ENCODE data around the gene OPA3. TPM values are rescaled to one million over a fixed set of nuclear protein-coding genes. Genes with fewer than 3 reads are reported as not detected.
A peak's percentile ranks its signal among the peaks of the same experiment; 100 is the strongest.

The OPA3 gene
- total and polyA plus RNA-seq, 5 experiments from 2014 or later = 7.5 to 25.3 (median 10.6) TPM

DNA sequence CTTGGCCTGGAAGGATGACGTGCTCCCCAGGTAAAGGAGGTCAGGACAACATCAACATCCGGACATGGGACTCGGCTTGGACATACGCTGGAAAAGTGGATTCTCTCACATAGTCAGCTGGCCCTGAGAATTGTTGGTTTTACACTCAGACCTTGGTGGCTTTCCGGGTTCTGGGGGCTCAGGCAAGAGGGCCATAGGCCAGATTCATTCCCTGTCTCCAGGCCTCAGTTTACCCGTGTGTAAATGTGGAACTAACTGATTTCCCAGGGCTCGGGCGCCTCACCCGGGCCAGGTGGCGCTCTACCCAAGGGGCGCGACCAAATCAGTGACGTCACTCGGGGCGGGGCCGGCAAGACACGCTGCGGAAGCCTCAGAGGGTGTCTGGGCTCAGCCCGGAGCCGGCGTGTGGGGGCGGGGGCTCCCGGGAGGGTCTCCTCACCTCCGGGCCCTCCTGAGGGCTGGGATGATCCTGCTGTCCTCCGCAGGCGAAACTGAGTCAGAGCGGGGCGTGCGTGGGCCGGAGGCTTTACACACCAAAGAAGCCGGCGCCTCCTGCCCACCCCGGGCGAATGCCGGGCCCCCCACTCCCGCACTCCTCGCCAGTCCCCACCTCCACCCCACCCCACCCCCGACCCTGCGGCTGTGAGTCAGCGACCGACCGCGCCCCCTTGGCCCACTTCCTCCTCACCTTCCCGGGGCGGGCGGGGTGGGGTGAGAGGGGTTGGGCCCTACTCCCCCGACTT lies 78.2 kb downstream of the OPA3 start:
- peak; percentile 92 to 100 (median 97) for DNase-seq
- H3K9me3 Mint-ChIP-seq = no peaks in the 10 kb centered on the region
- no peaks in the 10 kb centered on the region for H3K27me3 Mint-ChIP-seq
- H3K36me3 Mint-ChIP-seq = peaks cover 0 to 15% (median 0%) of the 10 kb centered on the region in 3 donors
- POLR2A ChIA-PET = interaction anchor here (1.3 to 2.4 kb wide), 3 partner anchors 7 to 136 kb away, joined by 5 to 13 read pairs (median 5); partner anchors contain the start of gene PPM1N
- H3K4me3 Mint-ChIP-seq = peak overlapping the region; percentile 90 to 97 (median 93)
- peak; percentile 74 to 83 for ATAC-seq
- peak overlapping the region; percentile 91 to 99 (median 96) for H3K27ac Mint-ChIP-seq
- H3K4me1 Mint-ChIP-seq = peaks cover 12 to 59% (median 36%) of the 10 kb centered on the region in 4 donors

DNA sequence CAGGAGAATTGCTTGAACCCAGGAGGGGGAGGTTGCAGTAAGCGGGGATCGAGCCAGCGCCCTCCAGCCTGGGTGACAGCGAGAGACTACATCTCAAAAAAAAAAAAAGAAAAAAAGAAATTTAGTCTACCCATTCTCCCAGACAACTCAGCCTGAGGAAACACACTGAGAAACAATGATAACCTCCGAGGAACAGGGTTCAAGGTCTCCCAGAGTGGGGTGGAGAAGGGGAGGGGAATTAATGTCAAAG lies 78.7 kb downstream of the OPA3 start:
- H3K27ac Mint-ChIP-seq = peak overlapping the region; percentile 78 to 96 (median 93)
- no peaks in the 10 kb centered on the region for H3K9me3 Mint-ChIP-seq
- POLR2A ChIA-PET = interaction anchor here (0.6 to 1.4 kb wide), 4 partner anchors 8 to 136 kb away, joined by 3 to 5 read pairs (median 5); partner anchors contain the start of gene PPM1N
- H3K27me3 Mint-ChIP-seq = no peaks in the 10 kb centered on the region
- H3K36me3 Mint-ChIP-seq = peaks cover 0 to 16% (median 0%) of the 10 kb centered on the region in 3 donors
- peak overlapping the region; percentile 67 to 94 (median 80) for H3K4me3 Mint-ChIP-seq
- H3K4me1 Mint-ChIP-seq = peaks cover 17 to 57% (median 35%) of the 10 kb centered on the region in 4 donors
- DNase-seq (no peak), ATAC-seq (no peak)

DNA sequence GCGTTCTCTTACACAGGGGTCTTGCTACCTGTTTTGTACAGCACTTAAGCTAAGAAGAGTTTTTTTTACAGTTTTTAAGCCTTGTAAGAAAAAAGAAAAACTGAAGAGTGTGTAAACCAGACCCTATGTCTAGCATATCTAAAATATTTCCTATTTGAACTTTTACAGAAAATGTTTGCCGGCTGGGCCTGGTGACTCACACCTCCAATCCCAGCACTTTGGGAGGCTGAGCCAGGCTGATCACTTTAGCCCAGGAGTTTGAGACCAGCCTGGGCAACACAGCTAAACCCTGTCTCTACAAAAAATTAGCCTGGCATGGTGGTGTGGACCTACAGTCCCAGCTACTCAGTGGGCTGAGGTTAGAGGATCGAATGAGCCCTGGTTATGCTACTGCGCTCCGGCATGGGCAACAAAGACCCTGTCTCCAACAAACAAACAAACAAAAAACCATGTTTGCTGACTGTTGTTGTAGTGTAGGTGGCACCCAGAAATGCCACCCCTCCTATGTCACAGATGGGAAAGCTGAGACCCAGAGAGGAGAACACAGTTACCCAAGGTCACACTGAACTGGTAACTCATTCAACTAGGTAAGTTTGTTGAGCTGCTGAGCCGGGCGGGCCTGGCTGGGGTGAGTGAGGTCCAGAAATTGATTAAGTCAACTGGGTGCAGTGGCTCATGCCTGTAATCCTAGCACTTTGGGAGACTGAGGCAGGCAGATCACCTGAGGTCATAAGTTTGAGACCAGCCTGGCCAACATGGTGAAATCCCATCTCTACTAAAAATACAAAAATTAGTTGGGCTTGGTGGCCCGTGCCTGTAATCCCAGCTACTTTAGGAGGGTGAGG lies 79.2 kb downstream of the OPA3 start:
- DNase-seq = no peak
- peaks cover 19 to 55% (median 32%) of the 10 kb centered on the region in 4 donors for H3K4me1 Mint-ChIP-seq
- H3K27me3 Mint-ChIP-seq = no peaks in the 10 kb centered on the region
- peak overlapping the region; percentile 67 to 94 (median 80) for H3K4me3 Mint-ChIP-seq
- H3K27ac Mint-ChIP-seq = peak overlapping the region; percentile 62 to 95 (median 91)
- peaks cover 0 to 12% (median 0%) of the 10 kb centered on the region in 3 donors for H3K36me3 Mint-ChIP-seq
- POLR2A ChIA-PET = interaction anchor here (0.6 to 1.4 kb wide), 5 partner anchors 8 to 137 kb away, joined by 3 to 5 read pairs (median 5); partner anchors contain the start of gene PPM1N
- no peaks in the 10 kb centered on the region for H3K9me3 Mint-ChIP-seq
- no peak for ATAC-seq

DNA sequence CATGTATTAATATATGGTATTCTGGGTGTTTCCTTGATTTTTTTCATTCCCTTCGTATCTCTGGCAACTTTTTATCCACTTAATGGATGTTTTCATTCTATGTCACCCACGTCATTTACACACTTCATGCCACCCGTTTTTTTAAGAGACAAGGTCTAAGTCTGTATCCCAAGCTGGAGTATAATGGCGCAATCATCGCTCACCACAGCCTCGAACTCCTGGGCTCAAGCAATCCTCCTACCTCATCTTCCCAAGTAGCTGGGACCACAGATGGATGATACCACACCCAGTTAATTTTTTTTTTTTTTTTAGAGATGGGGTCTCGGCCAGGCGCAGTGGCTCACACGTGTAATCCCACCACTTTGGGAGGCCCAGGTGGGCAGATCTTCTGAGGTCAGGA lies 80.7 kb downstream of the OPA3 start:
- POLR2A ChIA-PET = interaction anchor here (0.8 to 1.4 kb wide), 2 partner anchors 9 to 65 kb away, joined by 3 to 4 read pairs; no protein-coding TSS in a partner anchor
- Mint-ChIP-seq H3K4me1 (peaks cover 19 to 49% (median 26%) of the 10 kb centered on the region in 4 donors), H3K4me3 (peak overlapping the region in 1 of 10 donors; percentile 63), H3K27me3 (no peaks in the 10 kb centered on the region), H3K36me3 (peaks cover 0 to 12% (median 0%) of the 10 kb centered on the region in 3 donors), H3K9me3 (no peaks in the 10 kb centered on the region), H3K27ac (no peak overlapping the region)
- DNase-seq = no peak
- no peak for ATAC-seq

DNA sequence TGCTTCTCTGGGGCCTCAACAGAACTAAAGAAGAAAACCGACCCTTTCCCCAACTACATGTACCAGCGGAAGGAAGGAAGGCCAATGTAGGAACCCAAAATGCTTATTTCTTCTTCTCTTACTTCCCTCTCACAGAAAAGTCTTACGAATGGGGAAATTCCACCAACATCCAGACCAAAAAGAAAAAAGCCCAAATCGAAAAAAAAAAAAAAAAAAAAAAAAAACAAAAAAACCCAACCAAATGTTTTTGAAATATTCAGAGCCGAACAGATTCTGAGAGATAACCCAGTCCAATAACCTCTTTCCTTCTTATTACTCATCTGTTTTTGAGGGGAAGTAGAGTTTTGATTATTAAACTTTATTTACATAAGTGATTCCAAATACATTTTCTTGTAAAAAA lies 82.5 kb downstream of the OPA3 start:
- Mint-ChIP-seq H3K27me3 (no peaks in the 10 kb centered on the region), H3K36me3 (peaks cover 0 to 12% (median 0%) of the 10 kb centered on the region in 3 donors), H3K4me1 (peaks cover 25 to 60% (median 36%) of the 10 kb centered on the region in 4 donors), H3K9me3 (no peaks in the 10 kb centered on the region), H3K27ac (peak overlapping the region in 2 of 10 donors; percentile 40 to 41), H3K4me3 (no peak overlapping the region)
- no peak for DNase-seq
- POLR2A ChIA-PET = interaction anchor here (0.7 kb wide), 1 partner anchor 36 kb away, joined by 4 read pairs; no protein-coding TSS in a partner anchor
- ATAC-seq = no peak

DNA sequence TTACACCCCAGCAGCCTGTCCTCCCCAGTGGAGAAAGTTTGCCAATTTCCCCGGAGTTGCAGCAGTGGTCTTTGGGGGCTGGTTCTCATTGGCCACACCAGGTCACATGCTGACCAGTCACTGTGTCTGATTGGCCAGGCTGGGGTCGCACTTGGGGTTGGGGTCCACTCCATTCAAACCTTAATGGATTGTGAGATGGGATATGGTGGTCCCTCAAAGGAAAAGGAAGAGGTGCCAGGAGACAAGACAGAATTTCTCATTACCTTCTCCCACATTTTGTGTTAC lies 82.9 kb downstream of the OPA3 start:
- POLR2A ChIA-PET = interaction anchor here (0.7 kb wide), 1 partner anchor 36 kb away, joined by 4 read pairs; no protein-coding TSS in a partner anchor
- ATAC-seq = no peak
- H3K27ac Mint-ChIP-seq = no peak overlapping the region

DNA sequence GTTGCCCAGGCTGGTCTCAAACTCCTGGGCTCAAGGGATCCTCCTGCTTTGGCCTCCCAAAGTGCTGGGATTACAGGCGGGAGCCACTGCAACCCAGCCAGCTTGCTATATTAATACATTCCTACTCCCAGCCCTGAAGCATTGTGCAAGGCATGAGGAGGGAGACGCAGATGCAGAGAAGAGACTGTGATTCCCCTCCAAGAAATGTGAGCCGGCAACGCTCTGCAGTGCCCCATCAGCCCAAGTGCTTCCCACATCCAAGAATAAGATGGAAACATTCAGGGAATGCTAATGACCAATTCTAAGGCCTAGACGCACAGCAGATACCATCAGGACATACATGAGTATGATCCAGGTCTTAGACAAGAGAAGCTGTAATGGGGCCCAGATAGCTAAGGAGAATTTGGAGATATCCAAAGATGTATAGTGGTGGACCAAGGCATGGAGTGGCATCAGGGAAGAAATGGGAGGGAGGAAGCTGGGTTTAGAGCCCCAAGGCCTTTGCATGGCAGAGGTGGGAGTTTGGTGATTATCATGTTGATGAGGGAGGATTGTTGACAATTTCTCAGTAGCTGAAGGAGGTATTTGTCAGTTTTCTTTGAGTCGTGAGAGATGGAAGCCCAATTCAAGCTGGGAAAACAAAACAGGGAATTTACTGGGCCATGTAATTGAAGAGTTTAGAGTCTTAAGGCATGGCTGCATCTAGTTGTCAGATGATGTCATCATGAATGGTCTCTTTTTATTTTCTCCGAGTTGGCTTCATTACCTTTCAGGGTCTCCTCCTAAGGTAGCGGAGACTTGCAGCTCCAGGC lies 83.5 kb downstream of the OPA3 start:
- peaks cover 0 to 12% (median 0%) of the 10 kb centered on the region in 3 donors for H3K36me3 Mint-ChIP-seq
- peak overlapping the region in 4 of 10 donors; percentile 21 to 61 (median 38) for H3K4me3 Mint-ChIP-seq
- ATAC-seq = no peak
- no peaks in the 10 kb centered on the region for H3K27me3 Mint-ChIP-seq
- POLR2A ChIA-PET = no interaction called here
- H3K27ac Mint-ChIP-seq = peak overlapping the region in 2 of 10 donors; percentile 48 to 67
- no peaks in the 10 kb centered on the region for H3K9me3 Mint-ChIP-seq
- no peak for DNase-seq
- peaks cover 24 to 60% (median 39%) of the 10 kb centered on the region in 4 donors for H3K4me1 Mint-ChIP-seq

More for the DNA sequence above, 82.9 kb downstream of the OPA3 start:
- Mint-ChIP-seq H3K9me3 (no peaks in the 10 kb centered on the region), H3K27me3 (no peaks in the 10 kb centered on the region), H3K4me1 (peaks cover 24 to 63% (median 39%) of the 10 kb centered on the region in 4 donors), H3K4me3 (no peak overlapping the region), H3K36me3 (peaks cover 0 to 12% (median 0%) of the 10 kb centered on the region in 3 donors)
- DNase-seq = no peak

DNA sequence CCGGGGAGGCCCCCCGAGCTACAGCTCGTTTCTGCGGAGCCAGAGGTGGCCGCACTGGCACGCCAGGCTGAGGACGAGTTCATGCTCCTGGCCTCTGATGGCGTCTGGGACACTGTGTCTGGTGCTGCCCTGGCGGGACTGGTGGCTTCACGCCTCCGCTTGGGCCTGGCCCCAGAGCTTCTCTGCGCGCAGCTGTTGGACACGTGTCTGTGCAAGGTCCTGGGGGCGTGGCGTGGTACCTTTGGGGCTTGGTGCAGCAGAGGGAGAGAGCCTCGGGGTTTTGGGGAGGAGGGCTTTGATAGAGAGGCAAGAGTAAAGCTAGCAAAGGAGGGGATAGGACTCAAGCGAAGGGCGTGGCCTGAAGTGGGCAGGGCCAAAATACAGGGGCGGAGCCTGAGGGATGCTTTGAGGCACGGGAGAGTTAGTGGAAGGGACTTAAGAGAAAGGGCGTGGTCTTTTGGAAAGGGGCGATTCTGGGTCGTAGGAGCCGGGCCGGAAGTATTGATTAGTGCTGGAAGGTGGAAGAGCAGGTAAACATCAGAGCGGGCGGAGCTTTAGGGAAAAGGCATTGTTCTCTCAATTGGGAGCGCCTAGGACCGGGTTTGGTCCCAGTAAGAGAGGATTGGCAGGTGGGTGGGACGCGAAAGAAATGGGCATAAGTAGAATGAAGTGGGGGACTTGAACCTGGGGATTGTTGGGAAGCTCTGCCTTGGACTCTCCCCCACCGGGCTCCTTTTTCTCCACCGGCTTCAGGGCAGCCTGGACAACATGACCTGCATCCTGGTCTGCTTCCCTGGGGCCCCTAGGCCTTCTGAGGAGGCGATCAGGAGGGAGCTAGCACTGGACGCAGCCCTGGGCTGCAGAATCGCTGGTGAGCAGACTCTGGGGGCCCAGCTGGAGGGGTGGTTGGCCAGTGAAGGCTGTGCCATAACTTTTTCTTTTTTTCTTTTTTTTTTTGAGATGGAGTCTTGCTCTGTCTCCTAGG lies 85.1 kb downstream of the OPA3 start:
- H3K4me3 Mint-ChIP-seq = peak overlapping the region; percentile 61 to 89 (median 79)
- peaks cover 28 to 54% (median 43%) of the 10 kb centered on the region in 4 donors for H3K4me1 Mint-ChIP-seq

DNA sequence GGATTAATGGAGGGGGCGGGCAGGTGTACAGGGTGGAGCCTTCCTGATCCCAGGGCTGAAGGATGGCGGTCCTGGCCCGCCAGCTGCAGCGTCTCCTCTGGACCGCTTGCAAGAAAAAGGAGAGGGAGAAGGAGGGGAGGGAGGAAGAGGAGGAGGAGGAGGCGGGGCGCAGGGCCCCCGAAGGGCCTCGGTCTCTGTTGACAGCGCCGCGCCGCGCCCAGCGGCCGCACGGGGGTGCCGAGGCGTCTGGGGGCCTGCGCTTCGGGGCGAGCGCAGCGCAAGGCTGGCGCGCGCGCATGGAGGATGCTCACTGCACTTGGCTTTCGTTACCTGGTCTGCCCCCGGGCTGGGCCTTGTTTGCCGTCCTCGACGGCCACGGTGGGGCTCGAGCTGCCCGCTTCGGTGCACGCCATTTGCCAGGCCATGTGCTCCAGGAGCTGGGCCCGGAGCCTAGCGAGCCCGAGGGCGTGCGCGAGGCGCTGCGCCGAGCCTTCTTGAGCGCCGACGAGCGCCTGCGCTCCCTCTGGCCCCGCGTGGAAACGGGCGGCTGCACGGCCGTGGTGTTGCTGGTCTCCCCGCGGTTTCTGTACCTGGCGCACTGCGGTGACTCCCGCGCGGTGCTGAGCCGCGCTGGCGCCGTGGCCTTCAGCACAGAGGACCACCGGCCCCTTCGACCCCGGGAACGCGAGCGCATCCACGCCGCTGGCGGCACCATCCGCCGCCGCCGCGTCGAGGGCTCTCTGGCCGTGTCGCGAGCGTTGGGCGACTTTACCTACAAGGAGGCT lies 86.0 kb downstream of the OPA3 start, which contains the start of gene PPM1N:
PPM1N (plus strand) TSS at position 33 of the 785 bp plus-strand sequence; CDS start at position 63, 30 bp downstream.
- DNase-seq (peak; percentile 61 to 83 (median 68)), ATAC-seq (peak; percentile 77 to 79)
- Mint-ChIP-seq H3K4me1 (peaks cover 28 to 55% (median 45%) of the 10 kb centered on the region in 4 donors), H3K27me3 (peaks cover 6 to 17% (median 9%) of the 10 kb centered on the region in 5 donors), H3K9me3 (no peaks in the 10 kb centered on the region), H3K4me3 (peak within 1 kb of the TSS; percentile 78 to 95 (median 89)), H3K36me3 (peaks cover 0 to 8% (median 0%) of the 10 kb centered on the region in 3 donors), H3K27ac (peak within 1 kb of the TSS; percentile 63 to 95 (median 86))
- POLR2A ChIA-PET = interaction anchor here (0.7 to 1.9 kb wide), 9 partner anchors 7 to 293 kb away, joined by 3 to 13 read pairs (median 4); partner anchors contain the start of genes SNRPD2 and VASP

More for the DNA sequence above, 85.1 kb downstream of the OPA3 start:
- Mint-ChIP-seq H3K36me3 (peaks cover 0 to 8% (median 0%) of the 10 kb centered on the region in 3 donors), H3K9me3 (no peaks in the 10 kb centered on the region), H3K27me3 (peaks cover 5 to 11% (median 7%) of the 10 kb centered on the region in 5 donors), H3K27ac (peak overlapping the region in 9 of 10 donors; percentile 9 to 91 (median 77))
- peak in 9 of 10 donors; percentile 44 to 77 (median 61) for DNase-seq
- POLR2A ChIA-PET = interaction anchor here (0.6 to 1.9 kb wide), 11 partner anchors 8 to 293 kb away, joined by 3 to 13 read pairs (median 4); partner anchors contain the start of genes FOSB, SNRPD2 and VASP
- peak; percentile 23 to 26 for ATAC-seq

DNA sequence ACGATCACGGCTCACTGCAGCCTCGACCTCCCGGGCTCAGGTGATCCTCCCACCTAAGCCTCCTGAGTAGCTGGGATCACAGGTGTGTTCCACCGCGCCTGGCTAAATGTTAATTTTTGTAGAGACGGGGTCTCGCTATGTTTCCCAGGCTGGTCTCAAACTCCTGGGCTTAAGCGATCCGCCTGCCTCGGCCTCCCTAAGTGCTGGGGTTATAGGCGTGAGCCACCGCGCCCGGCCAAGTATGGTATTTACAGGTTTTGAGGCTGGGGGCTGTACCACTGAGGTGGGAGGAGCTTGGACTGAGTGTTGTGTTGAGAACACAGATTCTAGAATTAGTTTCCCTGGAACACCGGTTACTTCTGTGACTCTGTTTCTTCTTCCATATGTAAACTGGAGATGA lies 86.8 kb downstream of the OPA3 start:
- Mint-ChIP-seq H3K27me3 (peaks cover 7 to 25% (median 13%) of the 10 kb centered on the region in 5 donors), H3K27ac (peak overlapping the region; percentile 31 to 95 (median 82)), H3K9me3 (no peaks in the 10 kb centered on the region), H3K4me3 (peak overlapping the region; percentile 78 to 89 (median 84)), H3K4me1 (peaks cover 30 to 63% (median 50%) of the 10 kb centered on the region in 4 donors), H3K36me3 (peaks cover 0 to 8% (median 0%) of the 10 kb centered on the region in 3 donors)
- ATAC-seq = no peak
- POLR2A ChIA-PET = interaction anchor here (0.7 to 1.3 kb wide), 4 partner anchors 8 to 29 kb away, joined by 3 to 5 read pairs (median 4); no protein-coding TSS in a partner anchor
- no peak for DNase-seq

All from naive thymus-derived CD8-positive, alpha-beta T cell (primary cell).